SK-N-SH treated with all-trans-retinoic acid at 6 μM for 48 hours (cell line): ENCODE measurements around the gene TPCN1.
A peak's percentile ranks its signal among the peaks of the same experiment; 100 is the strongest.

ENCODE experiments used
- ATAC-seq: fragments of 200-7000 bp; cut with Tn5 transposase; 3 replicates; pipeline ENCODE4 v1.9.1; 2020; ENCODE audit warnings: mild to moderate bottlenecking, moderate library complexity
- ARNTL ChIP-seq: fragments of 450-650 bp; formaldehyde crosslinking; IDR thresholded peaks from 2 replicates; pipeline ENCODE4 v1.5.0; 2020; ENCODE audit warnings: low read depth, mild to moderate bottlenecking, moderate library complexity, borderline replicate concordance
- CSRNP3 ChIP-seq: fragments of 250-450 bp; sonication (Bioruptor Pico); IDR thresholded peaks from 2 replicates; pipeline ENCODE4 v1.5.1; 2021; ENCODE audit warnings: mild to moderate bottlenecking, moderate library complexity
- ESRRG ChIP-seq: fragments of 250-450 bp; sonication (Bioruptor Pico); IDR thresholded peaks from 2 replicates; pipeline ENCODE4 v1.6.1; 2021; ENCODE audit warnings: mild to moderate bottlenecking
- ISL1 ChIP-seq: fragments of 250-450 bp; sonication (Bioruptor Pico); IDR thresholded peaks from 2 replicates; pipeline ENCODE4 v2.1.2; 2022; ENCODE audit warnings: mild to moderate bottlenecking, moderate library complexity
- OSR1 ChIP-seq: fragments of 250-450 bp; sonication (Bioruptor Pico); IDR thresholded peaks from 2 replicates; pipeline ENCODE4 v1.8.0; 2022; ENCODE audit warnings: moderate library complexity, mild to moderate bottlenecking, inconsistent platforms
- PPARA ChIP-seq: fragments of 250-450 bp; sonication (Bioruptor Pico); IDR thresholded peaks from 2 replicates; pipeline ENCODE4 v1.5.0; 2020; ENCODE audit warnings: mild to moderate bottlenecking, borderline replicate concordance
- RARB ChIP-seq: fragments of 250-450 bp; sonication (Bioruptor Pico); IDR thresholded peaks from 2 replicates; pipeline ENCODE4 v1.8.0; 2021; ENCODE audit warnings: mild to moderate bottlenecking, moderate library complexity
- SNAI2 ChIP-seq: fragments of 250-450 bp; sonication (Bioruptor Pico); IDR thresholded peaks from 2 replicates; pipeline ENCODE4 v1.5.0; 2020; ENCODE audit warnings: mild to moderate bottlenecking, moderate library complexity
- TCF4 ChIP-seq: fragments of 250-450 bp; sonication (Bioruptor Pico); IDR thresholded peaks from 2 replicates; pipeline ENCODE4 v1.8.0; 2021; ENCODE audit warnings: mild to moderate bottlenecking, moderate library complexity, borderline replicate concordance
- TOX ChIP-seq: fragments of 250-450 bp; sonication (Bioruptor Pico); IDR thresholded peaks from 2 replicates; pipeline ENCODE4 v1.8.0; 2021; ENCODE audit warnings: mild to moderate bottlenecking, moderate library complexity, borderline replicate concordance
- TSHZ2 ChIP-seq: fragments of 250-450 bp; sonication (Bioruptor Pico); IDR thresholded peaks from 2 replicates; pipeline ENCODE4 v1.5.0; 2020; ENCODE audit warnings: mild to moderate bottlenecking, moderate library complexity
- ZNF565 ChIP-seq: fragments of 450-650 bp; formaldehyde crosslinking; conservative IDR thresholded peaks from 2 replicates; pipeline ENCODE4 v1.5.0; 2020; ENCODE audit warnings: low read depth, mild to moderate bottlenecking, moderate library complexity
- ZNF8 ChIP-seq: fragments of 450-650 bp; formaldehyde crosslinking; IDR thresholded peaks from 2 replicates; pipeline ENCODE4 v1.5.0; 2020; ENCODE audit warnings: mild to moderate bottlenecking, moderate library complexity
- TF ChIP-seq, protein P1 (sequence below): fragments of 250-450 bp; sonication (Bioruptor Pico); IDR thresholded peaks from 2 replicates; pipeline ENCODE4 v1.8.0; 2020; ENCODE audit warnings: mild to moderate bottlenecking, moderate library complexity, borderline replicate concordance
- TF ChIP-seq, protein P2 (sequence below): fragments of 250-450 bp; sonication (Bioruptor Pico); IDR thresholded peaks from 2 replicates; pipeline ENCODE4 v1.5.1; 2020; ENCODE audit warnings: low read depth, mild to moderate bottlenecking, moderate library complexity

TPCN1 gene

GRCh38 chr12:113230315-113231234, 9.3 kb downstream of the TPCN1 start (continued):
- TF ChIP-seq TSHZ2 (no peak), SNAI2 (CRISPR knock-in tag) (no peak), TCF4 (CRISPR knock-in tag) (no peak)
- TF ChIP-seq, protein P1, sequence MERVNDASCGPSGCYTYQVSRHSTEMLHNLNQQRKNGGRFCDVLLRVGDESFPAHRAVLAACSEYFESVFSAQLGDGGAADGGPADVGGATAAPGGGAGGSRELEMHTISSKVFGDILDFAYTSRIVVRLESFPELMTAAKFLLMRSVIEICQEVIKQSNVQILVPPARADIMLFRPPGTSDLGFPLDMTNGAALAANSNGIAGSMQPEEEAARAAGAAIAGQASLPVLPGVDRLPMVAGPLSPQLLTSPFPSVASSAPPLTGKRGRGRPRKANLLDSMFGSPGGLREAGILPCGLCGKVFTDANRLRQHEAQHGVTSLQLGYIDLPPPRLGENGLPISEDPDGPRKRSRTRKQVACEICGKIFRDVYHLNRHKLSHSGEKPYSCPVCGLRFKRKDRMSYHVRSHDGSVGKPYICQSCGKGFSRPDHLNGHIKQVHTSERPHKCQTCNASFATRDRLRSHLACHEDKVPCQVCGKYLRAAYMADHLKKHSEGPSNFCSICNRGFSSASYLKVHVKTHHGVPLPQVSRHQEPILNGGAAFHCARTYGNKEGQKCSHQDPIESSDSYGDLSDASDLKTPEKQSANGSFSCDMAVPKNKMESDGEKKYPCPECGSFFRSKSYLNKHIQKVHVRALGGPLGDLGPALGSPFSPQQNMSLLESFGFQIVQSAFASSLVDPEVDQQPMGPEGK (CRISPR knock-in tag), result no peak

GRCh38 chr12:113231235-113232088, 10.2 kb downstream of the TPCN1 start:
- ATAC-seq, result peak; percentile 89

GRCh38 chr12:113232089-113232839, 11.0 kb downstream of the TPCN1 start:
- ATAC-seq, result no peak
- TF ChIP-seq ESRRG (CRISPR knock-in tag) (no peak), PPARA (CRISPR knock-in tag) (no peak), CSRNP3 (CRISPR knock-in tag) (no peak), TOX (CRISPR knock-in tag) (no peak)
- TF ChIP-seq, protein P2, sequence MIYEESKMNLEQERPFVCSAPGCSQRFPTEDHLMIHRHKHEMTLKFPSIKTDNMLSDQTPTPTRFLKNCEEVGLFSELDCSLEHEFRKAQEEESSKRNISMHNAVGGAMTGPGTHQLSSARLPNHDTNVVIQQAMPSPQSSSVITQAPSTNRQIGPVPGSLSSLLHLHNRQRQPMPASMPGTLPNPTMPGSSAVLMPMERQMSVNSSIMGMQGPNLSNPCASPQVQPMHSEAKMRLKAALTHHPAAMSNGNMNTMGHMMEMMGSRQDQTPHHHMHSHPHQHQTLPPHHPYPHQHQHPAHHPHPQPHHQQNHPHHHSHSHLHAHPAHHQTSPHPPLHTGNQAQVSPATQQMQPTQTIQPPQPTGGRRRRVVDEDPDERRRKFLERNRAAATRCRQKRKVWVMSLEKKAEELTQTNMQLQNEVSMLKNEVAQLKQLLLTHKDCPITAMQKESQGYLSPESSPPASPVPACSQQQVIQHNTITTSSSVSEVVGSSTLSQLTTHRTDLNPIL (CRISPR knock-in tag), result no peak
- TF ChIP-seq, protein P1 (CRISPR knock-in tag), result no peak

More at GRCh38 chr12:113231235-113232088, 10.2 kb downstream of the TPCN1 start:
- TF ChIP-seq, protein P1 (CRISPR knock-in tag), result no peak
- TF ChIP-seq ISL1 (no peak), ARNTL (no peak), RARB (CRISPR knock-in tag) (no peak), TOX (CRISPR knock-in tag) (no peak), OSR1 (no peak), ZNF8 (no peak), TCF4 (CRISPR knock-in tag) (no peak), ESRRG (CRISPR knock-in tag) (no peak), TSHZ2 (no peak), ZNF565 (CRISPR knock-in tag) (no peak)
